Measurements from ENCODE around the gene PRR23B.

DNA sequence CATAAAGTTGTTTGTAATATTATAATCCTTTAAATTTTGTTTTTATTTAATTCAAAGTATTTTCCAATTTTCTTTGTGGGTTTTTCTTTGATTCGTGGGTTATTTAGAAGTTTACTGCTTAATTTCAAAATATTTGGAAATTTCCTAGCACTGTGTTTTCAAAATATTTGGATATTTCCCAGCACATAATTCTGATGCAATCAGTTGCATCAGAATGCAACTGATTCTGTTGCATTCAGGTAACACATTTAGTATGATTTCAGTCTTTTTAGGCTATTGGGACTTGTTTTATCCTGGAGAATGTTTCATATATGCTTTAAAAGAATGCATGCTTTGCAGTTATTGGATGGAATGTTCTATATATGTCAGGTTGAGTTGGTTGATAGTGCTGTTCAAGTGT is 42.2 kb upstream of the PRR23B start:
- TF ChIP-seq, protein P1, sequence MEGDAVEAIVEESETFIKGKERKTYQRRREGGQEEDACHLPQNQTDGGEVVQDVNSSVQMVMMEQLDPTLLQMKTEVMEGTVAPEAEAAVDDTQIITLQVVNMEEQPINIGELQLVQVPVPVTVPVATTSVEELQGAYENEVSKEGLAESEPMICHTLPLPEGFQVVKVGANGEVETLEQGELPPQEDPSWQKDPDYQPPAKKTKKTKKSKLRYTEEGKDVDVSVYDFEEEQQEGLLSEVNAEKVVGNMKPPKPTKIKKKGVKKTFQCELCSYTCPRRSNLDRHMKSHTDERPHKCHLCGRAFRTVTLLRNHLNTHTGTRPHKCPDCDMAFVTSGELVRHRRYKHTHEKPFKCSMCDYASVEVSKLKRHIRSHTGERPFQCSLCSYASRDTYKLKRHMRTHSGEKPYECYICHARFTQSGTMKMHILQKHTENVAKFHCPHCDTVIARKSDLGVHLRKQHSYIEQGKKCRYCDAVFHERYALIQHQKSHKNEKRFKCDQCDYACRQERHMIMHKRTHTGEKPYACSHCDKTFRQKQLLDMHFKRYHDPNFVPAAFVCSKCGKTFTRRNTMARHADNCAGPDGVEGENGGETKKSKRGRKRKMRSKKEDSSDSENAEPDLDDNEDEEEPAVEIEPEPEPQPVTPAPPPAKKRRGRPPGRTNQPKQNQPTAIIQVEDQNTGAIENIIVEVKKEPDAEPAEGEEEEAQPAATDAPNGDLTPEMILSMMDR (conservative IDR thresholded peaks at IDR 0.05): no peak
- TF ChIP-seq EZH2 (IDR thresholded peaks at IDR 0.05; ENCODE audit: low read depth): no peak

All from PC-9 (cell line).